Endometrial microvascular endothelial cells (primary cell): Measurements from ENCODE around the gene EZH1. TPM values are rescaled to one million over a fixed set of nuclear protein-coding genes. Genes with fewer than 3 reads are reported as not detected.

Source experiments
- in situ Hi-C: cut with HindIII; loops from 2 replicates; pipeline ENCODE4 v1.10.0; 2017; ENCODE audit warnings: low sequenced_read_pairs, low pct_unique_long_range_greater_than_20kb; ENCODE audit errors: inconsistent ontology term
- total RNA-seq: library from RNA; depleted of rRNA; stranded (reverse); fragments of >200 nt; gene quantifications from one replicate; pipeline ENCODE4 v1.2.3, GENCODE V29; 2015; ENCODE audit errors: inconsistent ontology term

EZH1 gene
- total RNA-seq, 1 donor from 2014 or later = 13.5 TPM

- in situ Hi-C loops = no loop called here
Measured at GRCh38 chr17:42691021-42691545, 53.8 kb downstream of the EZH1 start.

- in situ Hi-C loops = no loop called here
Measured at GRCh38 chr17:42690596-42690995, 54.2 kb downstream of the EZH1 start.

- in situ Hi-C loops = loop anchor here (10.0 kb wide), 1 partner anchor 83 kb away; the partner anchor contains the start of genes RETREG3 and TUBG1
Measured at GRCh38 chr17:42687707-42688320, 57.0 kb downstream of the EZH1 start.

GRCh38 chr17:42686520-42687128 is 58.2 kb downstream of the EZH1 start:
- in situ Hi-C loops = loop anchor here (10.0 kb wide), 1 partner anchor 82 kb away; the partner anchor contains the start of genes RETREG3 and TUBG1

- in situ Hi-C loops = loop anchor here (10.0 kb wide), 1 partner anchor 81 kb away; the partner anchor contains the start of genes RETREG3 and TUBG1
Measured at GRCh38 chr17:42685831-42686230, 59.0 kb downstream of the EZH1 start.

GRCh38 chr17:42684929-42685556 is 59.8 kb downstream of the EZH1 start:
- in situ Hi-C loops = loop anchor here (10.0 kb wide), 1 partner anchor 80 kb away; the partner anchor contains the start of genes RETREG3 and TUBG1

GRCh38 chr17:42683407-42684034 is 61.3 kb downstream of the EZH1 start:
- in situ Hi-C loops = loop anchor here (10.0 kb wide), 1 partner anchor 79 kb away; the partner anchor contains the start of genes RETREG3 and TUBG1

- in situ Hi-C loops = loop anchor here (10.0 kb wide), 1 partner anchor 78 kb away; the partner anchor contains the start of genes RETREG3 and TUBG1
Measured at GRCh38 chr17:42682722-42683403, 62.0 kb downstream of the EZH1 start.

GRCh38 chr17:42681976-42682721 is 62.7 kb downstream of the EZH1 start, which contains the start of gene CNTNAP1:
Gene CNTNAP1 (plus strand): TSS chr17:42682531. CDS start chr17:42682830, 299 bp downstream.
- in situ Hi-C loops = loop anchor here (10.0 kb wide), 1 partner anchor 77 kb away; the partner anchor contains the start of genes RETREG3 and TUBG1

- in situ Hi-C loops = loop anchor here (10.0 kb wide), 1 partner anchor 76 kb away; the partner anchor contains the start of genes RETREG3 and TUBG1
Measured at GRCh38 chr17:42680331-42680808, 64.5 kb downstream of the EZH1 start.

- in situ Hi-C loops = loop anchor here (10.0 kb wide), 1 partner anchor 75 kb away; the partner anchor contains the start of genes RETREG3 and TUBG1
Measured at GRCh38 chr17:42679492-42680330, 65.1 kb downstream of the EZH1 start.

- in situ Hi-C loops = no loop called here
Measured at GRCh38 chr17:42678951-42679491, 65.8 kb downstream of the EZH1 start.

- in situ Hi-C loops = no loop called here
Measured at GRCh38 chr17:42677921-42678781, 66.7 kb downstream of the EZH1 start.

GRCh38 chr17:42677012-42677857 is 67.6 kb downstream of the EZH1 start:
- in situ Hi-C loops = no loop called here
